NCI-H345 (cell line): ENCODE measurements around the gene SLC25A40.
"Not testable (repeated sequence)": the region's sequence is repeated elsewhere in the genome, so short reads cannot be mapped to it uniquely, and the experiment has no call there.

Experiments
- DNase-seq: peaks from one replicate; lab custom pipeline; 2025; lab: John Stamatoyannopoulos, UW

The SLC25A40 gene

GRCh38 chr7:87870471-87870870, 5.7 kb downstream of the SLC25A40 start:
- DNase-seq: no peak

- DNase-seq: not testable (repeated sequence)
Measured at GRCh38 chr7:87866533-87866932, 9.6 kb downstream of the SLC25A40 start.

- no peak for DNase-seq
Measured at GRCh38 chr7:87866089-87866488, 10.1 kb downstream of the SLC25A40 start.

GRCh38 chr7:87858417-87859100, 17.6 kb downstream of the SLC25A40 start:
- DNase-seq: no peak

GRCh38 chr7:87853237-87853864, 22.8 kb downstream of the SLC25A40 start:
- no peak for DNase-seq

GRCh38 chr7:87852306-87852705, 23.9 kb downstream of the SLC25A40 start:
- no peak for DNase-seq

GRCh38 chr7:87850836-87851593, 25.1 kb downstream of the SLC25A40 start:
- no peak for DNase-seq

- no peak for DNase-seq
Measured at GRCh38 chr7:87837597-87837996, 38.6 kb downstream of the SLC25A40 start.

- no peak for DNase-seq
Measured at GRCh38 chr7:87833130-87833529, 43.0 kb downstream of the SLC25A40 start.

GRCh38 chr7:87831097-87831496, 45.1 kb downstream of the SLC25A40 start:
- DNase-seq: no peak

- DNase-seq: not testable (repeated sequence)
Measured at GRCh38 chr7:87828383-87828782, 47.8 kb downstream of the SLC25A40 start.

- DNase-seq: not testable (repeated sequence)
Measured at GRCh38 chr7:87825369-87825768, 50.8 kb downstream of the SLC25A40 start.

- not testable (repeated sequence) for DNase-seq
Measured at GRCh38 chr7:87822056-87822455, 54.1 kb downstream of the SLC25A40 start.

- no peak for DNase-seq
Measured at GRCh38 chr7:87818336-87818735, 57.8 kb downstream of the SLC25A40 start.

GRCh38 chr7:87816389-87816788, 59.8 kb downstream of the SLC25A40 start:
- DNase-seq: no peak

- no peak for DNase-seq
Measured at GRCh38 chr7:87810726-87811125, 65.4 kb downstream of the SLC25A40 start.

- no peak for DNase-seq
Measured at GRCh38 chr7:87810130-87810529, 66.0 kb downstream of the SLC25A40 start.

GRCh38 chr7:87806150-87806549, 70.0 kb downstream of the SLC25A40 start:
- no peak for DNase-seq

- peak; percentile 45 for DNase-seq
Measured at GRCh38 chr7:87797798-87798403, 78.3 kb downstream of the SLC25A40 start.

- DNase-seq: no peak
Measured at GRCh38 chr7:87797395-87797794, 78.8 kb downstream of the SLC25A40 start.

GRCh38 chr7:87785368-87785995, 90.7 kb downstream of the SLC25A40 start:
- no peak for DNase-seq

GRCh38 chr7:87784424-87784823, 91.7 kb downstream of the SLC25A40 start:
- DNase-seq: no peak
